Activated gamma-delta T cell treated with Interleukin-2 at 50 U/mL for 16 hours (primary cell): ENCODE measurements around the gene GIPC3.

Source experiments
- DNase-seq: peaks from one replicate; pipeline ENCODE4 v3.0.0-alpha.2; 2020

Gene GIPC3, protein sequence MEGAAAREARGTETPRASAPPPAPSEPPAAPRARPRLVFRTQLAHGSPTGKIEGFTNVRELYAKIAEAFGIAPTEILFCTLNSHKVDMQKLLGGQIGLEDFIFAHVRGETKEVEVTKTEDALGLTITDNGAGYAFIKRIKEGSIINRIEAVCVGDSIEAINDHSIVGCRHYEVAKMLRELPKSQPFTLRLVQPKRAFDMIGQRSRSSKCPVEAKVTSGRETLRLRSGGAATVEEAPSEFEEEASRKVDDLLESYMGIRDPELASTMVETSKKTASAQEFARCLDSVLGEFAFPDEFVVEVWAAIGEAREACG

DNA sequence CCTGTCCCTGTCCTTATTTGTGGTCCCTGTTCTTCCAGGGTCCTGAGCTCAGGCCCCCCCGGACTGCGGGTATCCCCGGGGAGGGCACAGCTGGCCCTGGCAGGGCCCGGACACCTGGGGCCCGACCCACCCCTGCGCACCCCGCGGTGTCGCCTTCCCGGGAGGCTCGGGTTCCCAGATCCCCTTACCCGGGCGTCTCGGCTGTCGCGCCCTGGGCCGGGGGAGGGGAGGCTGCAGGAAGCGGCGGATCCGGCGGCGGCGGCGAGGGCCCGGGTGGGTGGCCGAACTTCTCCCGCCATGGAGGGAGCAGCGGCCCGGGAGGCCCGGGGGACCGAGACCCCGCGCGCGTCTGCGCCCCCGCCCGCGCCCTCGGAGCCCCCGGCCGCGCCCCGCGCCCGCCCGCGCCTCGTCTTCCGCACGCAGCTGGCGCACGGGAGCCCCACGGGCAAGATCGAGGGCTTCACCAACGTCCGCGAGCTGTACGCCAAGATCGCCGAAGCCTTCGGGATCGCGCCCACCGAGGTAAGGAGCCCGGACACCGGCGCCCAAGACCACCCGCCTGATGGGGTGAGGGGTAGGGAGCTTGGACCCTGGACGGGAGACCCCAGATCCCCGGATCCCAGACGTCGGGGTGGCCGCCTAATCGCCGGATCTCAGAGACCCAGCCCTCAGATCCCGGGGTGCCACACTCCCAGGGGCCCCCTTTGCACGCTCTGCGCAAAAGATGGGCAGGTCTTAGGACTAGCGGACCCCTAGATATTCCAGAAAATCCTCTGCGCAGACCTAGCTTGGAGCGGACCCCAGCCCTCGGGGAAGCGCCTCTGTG lies at the start of gene GIPC3:
TSS of gene GIPC3 (plus strand) at position 178 of the 826 bp plus-strand sequence. CDS start at position 298, 120 bp downstream.
- DNase-seq, result no peak

DNA sequence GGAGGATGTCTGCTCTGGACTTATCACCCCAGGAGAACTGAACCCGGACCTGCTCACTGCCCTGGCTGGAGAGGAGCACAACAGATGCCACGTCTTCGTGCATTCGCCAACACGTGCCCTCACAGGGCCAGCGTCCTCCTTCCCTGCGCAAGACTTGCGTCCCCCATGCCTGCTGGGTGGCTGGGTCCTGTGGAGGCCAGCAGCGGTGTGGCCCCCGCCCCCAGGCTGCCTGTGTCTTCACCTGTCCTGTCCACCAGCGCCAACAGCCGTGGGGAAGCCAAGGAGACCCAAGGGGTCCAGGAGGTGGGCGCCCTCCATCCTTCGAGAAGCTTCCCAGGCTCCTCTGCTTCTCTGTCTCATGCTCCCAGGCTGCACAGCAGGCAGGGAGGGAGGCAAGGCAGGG lies 49.7 kb upstream of the GIPC3 start:
- DNase-seq, result no peak

DNA sequence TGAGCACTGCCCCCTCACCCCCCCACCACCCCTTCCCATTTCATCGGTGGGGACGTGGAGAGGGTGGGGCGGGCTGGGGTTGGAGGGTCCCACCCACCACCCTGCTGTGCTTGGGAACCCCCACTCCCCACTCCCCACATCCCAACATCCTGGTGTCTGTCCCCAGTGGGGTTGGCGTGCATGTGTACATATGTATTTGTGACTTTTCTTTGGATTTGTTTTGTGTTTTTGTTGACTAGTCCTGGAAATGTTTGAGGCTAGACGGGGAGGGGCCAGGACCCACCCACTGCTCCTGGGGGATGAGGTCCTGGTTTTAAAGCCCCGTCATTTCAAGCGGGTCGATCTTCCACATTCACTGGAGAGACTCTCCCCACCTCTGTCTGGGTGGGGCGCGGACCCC lies 49.3 kb upstream of the GIPC3 start:
- DNase-seq, result no peak

DNA sequence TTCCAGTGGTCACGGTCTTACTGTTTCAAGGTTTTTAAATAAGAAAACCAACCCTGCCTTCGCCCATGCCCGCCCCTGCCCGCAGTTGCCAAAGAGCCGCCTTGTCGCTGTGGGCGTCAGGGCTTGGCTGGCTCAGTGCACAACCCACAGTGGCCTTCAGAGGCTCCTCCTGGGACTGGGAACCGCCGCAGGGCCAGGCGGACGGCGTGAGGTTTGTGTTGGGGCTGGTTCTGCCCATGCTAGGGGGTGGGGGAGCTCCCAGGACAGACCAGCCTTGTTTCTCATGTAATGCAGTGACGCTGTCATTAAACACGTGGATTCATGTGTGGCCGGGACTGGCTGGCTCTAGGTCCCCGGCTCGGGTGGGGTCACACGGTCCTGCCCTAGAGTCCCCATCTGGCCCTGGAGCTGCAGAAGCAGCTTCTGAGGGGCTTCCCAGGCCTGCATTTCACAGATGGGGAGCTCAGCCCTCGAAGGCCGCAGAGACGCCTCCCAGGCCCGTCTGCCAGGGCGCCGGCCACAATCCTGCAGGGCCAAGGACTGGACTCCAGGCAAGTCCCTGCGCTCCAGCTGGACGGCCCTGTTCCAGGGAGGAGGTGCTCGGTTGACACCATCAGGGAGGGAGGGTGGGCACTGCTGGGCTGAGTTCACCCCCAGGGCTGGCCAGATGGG lies 48.7 kb upstream of the GIPC3 start:
- DNase-seq, result no peak

DNA sequence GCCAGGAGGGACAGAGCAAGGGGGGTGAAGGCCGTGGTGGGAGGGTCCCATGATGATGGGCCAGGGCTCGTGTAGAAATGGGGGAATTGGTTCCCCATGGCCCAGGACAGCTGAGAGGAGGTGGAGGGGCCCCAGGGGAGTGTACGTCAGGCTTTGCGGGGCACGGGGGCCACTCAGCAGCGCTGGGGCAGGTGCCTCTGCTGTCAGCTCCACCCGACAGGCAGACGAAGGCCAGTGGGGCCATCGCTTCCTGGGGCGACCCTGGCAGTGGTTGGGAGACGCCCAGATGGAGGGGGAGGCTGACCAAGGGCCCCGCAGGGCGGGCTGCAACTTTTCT lies 48.2 kb upstream of the GIPC3 start:
- DNase-seq, result no peak

DNA sequence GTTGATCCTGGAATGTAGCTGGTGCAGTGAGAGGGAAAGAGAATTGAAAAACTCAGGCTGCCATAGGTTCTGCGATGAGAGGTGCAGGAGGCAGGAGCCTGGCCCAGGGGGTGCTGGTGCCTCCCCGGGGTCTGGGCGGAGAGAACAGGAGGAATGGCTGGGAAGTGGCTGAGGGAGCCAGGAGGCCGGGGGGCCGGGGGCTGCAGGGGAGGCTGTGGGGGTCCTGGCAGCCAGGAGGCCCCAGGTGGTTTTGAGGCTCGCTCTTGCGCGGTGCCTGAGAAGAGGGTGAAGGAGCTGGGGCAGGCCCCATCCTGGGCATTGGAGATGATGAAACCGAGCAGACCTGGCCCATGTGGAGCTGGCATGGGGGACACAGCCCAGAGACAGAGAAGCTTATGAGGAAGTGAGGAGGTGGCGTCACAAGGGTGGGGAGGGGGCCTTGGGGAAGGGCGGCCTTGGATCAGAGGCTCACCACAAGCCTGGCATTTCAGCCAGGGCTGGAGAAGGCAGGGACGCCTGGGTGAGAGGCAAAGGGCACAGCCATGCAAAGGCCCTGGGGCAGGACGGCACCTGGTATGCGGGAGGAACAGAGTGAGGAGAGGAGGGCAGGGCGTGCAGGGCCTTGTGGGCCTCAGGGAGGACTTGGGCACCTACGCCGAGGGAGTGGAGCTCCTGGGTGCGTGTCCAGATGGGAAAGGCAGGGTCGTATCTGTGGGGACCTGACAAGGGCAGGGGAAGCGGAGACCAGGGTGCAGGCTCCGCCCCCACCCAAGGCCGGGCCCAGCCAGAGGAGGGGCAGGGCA lies 47.6 kb upstream of the GIPC3 start:
- DNase-seq, result no peak

DNA sequence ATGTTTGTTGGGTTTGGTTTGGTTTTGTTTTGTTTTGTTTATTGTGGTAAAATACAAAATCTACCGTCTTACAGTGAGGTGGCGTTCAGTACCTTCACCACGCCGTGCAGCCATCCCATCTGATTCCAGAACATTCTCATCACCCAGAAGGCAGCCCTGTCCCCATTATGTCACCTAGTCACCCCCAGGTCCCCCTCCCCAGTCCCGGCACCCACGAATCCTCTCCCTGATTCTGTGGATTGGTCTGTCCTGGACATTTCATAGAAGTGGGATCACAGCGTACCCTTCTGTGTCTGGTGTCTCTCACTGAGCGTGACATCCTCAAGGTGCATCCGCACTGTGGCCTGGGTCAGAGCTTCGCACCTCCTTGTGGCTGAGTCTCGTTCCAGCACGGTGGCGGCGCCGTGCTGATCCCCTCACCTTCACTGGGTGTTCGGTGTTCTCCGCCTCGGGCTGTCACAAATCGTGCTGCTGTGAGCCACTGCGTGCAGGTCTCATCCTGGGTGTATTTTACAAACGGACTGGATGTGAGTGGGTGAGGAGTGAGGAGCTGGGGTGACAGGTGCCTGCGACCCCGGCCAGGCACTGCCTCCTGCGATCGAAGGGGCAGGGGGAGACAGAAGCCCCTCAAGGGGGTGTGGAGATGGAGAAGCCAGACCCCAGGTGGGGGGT lies 46.9 kb upstream of the GIPC3 start:
- no peak for DNase-seq

DNA sequence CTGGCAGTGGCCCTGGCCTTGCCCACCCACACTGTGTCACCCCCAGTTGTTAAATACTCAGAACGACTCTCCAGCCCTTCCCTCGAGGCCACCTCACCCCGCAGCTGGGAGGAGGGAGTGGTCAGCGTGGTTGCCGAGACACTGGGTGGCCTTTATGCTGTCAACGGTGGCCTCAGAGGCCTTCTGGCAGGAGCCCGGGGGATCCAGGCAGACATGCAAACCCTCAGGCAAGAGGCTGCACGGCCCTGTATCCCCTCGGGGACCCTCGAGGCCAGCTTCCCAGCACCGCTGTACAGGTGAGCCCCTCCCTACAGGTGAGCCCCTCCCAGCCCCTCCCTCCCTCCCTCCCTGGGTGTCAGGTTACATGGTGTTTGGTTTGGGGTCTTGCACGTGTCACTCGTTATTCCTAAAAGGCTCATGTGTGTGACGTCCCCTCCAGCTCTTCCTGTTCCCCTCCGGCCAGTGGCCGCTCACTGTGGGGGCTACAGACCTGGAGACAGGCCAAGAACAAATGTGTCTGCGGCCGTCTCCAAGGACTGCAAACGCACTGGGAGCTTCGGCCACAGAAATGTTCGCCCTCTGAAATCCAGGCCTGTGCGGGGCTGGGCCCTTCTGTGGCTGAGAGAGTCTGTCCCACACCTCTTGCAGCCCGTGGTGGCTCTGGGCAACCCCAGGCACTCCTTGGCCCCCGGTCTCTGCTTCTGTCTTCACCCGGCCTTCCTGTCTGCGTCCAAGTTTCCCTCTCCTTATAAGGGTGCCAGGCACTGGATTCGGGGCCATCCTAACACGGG lies 46.1 kb upstream of the GIPC3 start, which contains the start of gene TEKTIP1:
TSS of gene TEKTIP1 (plus strand) at position 210 of the 791 bp plus-strand sequence. CDS start at position 214, 4 bp downstream.
- DNase-seq, result no peak

DNA sequence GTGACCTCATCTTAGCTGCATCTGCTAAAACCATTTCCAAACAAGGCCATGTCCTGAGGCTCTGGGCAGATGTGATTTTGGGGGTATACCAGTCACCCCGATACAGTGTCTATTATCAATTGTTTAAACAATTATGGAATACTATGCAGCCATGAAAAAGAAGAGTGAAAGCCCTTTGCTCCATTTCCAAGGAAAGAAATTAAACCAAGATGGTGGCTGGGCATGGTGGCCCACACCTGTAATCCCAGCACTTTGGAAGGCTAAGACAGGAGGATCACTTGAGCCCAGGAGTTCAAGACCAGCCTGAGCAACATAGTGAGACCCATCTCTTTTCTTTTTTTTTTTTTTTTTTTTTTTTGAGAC lies 45.5 kb upstream of the GIPC3 start:
- no peak for DNase-seq

DNA sequence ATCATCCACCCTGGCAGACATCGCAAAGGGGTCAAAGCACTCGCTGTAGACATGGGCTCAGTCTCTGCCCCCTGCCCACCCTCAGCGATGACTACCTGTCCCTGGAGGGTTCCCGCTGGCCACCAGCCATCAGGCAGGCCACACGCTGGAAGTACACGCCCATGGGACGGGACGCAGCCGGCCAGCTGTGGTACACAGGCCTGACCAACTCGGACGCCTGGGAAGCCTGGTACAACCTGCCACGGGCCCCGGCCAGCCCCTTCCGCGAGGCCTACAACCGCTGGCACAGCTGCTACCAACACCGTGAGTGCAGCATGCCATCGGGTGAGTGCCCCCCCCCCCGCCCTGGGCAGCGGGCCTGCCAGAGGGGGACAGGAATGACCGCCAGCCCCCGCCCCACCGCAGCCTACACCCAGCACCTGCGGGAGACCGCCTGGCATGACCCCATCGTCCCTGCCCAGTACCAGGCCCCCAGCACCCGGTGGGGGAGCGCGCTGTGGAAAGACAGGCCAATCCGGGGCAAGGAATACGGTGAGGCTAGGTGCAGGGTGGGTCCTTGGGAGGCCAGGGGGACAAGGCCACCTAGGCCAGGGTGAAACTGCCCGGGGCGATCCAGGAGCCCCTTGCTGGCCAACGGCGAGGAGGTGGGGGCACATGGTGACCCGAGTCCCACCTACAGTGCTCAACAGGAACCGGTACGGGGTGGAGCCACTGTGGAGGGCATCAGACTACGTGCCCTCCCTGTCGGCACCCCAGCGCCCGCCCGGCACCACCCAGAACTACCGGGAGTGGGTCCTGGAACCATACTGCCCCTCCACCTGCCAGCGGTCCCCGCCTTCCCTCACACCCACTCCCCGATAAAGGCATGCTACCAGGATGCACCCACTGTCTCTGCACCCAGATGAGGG lies 41.9 kb upstream of the GIPC3 start:
- DNase-seq, result no peak

DNA sequence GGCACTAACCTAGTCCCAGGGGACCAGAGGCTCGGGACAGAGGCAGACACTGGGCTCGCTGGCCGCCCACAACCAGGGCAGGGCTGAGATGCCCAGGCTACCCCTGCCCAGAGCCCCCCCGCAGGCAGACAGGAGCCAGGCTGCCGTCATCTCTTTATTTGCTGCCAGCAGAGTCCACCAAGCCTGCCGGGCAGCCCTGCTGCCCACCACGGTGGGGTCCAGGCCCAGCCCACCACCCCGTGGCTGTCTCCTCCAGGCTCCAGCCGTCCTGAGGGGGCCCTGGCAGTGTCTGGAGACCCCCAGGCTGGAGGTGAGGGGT lies 41.3 kb upstream of the GIPC3 start:
- no peak for DNase-seq

DNA sequence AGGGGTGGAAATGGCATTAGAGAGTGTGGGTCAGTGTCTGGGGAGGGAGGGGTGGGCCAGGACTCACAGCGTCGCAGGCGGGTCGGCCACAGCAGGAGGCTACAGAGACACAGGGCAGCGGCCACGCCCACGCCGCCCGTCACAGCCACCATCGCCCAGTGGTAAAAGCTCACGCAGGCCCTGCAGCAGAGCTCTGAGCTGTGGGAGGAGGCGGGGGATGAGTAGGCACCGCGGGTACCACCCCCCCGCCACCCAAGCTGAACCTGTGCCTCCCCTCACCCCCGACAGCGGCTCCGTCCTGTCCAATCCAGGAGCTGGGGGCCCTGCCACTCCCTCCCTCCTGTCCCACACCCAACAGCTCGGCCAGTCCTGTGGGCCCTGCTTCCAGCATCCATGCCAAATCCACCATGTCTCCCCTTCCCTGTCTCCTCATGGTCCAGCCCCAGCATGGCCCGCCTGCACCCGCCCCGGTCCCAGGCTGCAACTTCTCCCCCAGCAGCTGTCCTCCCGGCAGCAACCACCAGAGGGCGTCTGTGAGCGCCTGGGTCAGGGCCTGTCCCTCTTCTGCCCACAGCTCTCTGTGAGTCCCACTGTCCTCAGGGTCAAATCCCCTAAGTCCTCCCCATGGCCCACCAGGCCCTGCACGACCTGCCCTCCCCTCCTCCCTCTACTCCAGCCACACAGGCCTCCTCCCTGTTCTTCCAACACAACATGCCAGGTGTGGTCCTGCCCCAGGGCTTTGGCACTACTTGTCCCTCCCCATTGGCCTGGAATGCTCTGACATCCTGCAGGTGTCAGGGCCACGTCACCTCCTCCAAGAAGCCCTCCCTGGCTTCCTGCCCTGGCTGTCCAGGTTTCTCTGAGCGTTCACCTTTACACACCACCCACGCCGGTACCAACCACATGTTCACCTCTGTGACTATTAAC lies 40.3 kb upstream of the GIPC3 start:
- DNase-seq, result peak; percentile 77

DNA sequence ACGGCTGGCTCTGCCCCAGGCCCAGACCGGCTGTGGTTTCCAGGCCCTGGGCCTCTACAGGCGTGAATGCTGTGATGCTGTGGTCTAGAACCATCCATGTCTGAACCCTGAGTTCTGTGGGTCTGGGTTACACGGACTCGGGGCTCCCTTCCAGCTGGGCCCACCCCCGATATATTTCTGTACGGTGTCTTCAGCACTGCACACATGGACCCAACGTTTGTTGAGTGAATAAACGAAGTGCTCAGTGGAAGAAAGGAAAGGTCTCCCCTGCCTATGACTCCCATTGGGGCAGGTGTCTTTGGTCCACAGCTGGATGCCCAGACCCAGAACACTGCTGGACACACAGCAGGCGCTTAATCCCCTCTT lies 39.6 kb upstream of the GIPC3 start:
- no peak for DNase-seq

DNA sequence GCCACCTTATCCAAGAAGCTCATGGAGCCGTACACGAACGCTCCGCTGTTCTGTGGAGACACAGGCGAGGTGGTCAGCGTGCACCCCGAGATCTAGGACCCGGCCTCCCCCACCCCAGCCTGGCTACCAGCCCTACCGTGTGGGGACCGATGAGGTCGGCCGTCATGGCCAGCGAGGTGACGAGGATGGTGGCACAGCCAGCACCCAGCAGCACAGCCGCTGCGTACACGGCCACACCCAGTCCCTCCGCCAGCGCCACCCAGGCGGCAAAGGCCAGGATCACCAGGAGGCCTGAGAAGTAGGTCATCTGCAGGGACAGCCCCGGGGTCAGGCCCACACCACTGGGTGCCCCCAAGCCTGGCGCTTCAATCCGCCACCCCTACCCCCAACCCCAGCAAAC lies 39.2 kb upstream of the GIPC3 start:
- no peak for DNase-seq

DNA sequence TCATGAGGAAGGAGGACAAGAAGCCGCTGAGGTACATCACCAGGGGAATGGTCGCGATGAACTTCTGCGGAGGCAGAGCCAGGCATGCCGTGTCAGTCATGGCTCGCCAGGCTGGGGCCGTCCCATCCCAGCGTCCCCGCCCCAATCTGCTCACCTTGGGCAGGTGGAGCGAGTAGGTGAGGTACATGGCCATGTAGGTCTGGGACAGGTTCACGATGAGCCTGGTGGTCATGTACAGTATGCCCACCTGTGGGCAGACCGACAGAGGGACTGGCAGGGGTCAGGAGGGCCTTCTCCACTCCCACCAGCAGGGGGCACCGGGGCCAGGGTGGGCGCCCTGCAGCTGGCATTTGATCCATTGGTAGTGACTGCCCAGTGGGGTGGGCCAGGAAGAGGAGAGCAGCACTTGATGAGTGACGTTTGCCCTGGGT lies 38.0 kb upstream of the GIPC3 start:
- peak; percentile 27 for DNase-seq

DNA sequence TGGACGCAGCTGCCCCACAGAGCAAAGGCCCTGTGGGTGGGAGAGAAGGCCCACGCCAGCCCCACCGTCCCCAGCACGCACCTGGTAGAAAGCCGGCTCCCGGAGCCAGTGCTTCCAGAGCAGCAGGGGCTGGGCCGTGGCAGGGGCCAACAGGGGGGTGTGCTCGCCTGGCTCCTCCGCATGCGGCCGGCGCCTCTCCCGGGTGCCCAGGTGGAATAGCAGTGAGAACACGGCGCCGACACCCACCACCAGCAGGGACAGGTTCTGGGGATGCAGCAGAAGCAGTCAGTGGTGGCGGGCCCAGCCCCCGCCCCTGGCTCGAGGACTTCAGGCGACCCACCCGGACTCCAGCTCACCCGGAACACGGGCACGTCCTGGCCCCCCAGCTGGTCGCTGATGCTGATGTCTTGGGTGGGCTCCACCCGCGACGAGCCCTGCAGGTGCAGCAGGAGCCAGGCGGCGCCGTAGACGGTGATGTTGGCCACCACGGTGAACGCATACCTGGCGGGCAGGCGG lies 37.5 kb upstream of the GIPC3 start:
- DNase-seq, result no peak

DNA sequence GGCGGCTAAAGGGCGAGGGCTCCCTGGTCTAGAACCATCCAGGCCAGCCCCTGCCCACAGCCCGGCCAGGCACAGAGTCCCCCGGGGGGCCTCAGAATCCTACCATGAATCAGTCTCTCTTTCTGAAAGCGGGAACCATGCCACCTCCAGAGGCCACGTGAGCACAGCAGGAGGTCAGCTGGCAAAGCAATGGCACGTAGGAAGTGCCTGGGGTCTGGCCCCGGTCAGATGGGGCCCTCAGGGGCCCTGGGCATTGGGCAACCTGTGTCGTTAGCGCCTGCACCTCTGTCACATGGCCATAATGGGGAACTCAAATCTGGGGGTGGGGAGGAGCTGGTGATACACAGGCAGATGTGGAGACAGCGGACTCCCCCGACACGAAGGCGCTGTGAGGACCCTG lies 36.7 kb upstream of the GIPC3 start:
- DNase-seq, result no peak

DNA sequence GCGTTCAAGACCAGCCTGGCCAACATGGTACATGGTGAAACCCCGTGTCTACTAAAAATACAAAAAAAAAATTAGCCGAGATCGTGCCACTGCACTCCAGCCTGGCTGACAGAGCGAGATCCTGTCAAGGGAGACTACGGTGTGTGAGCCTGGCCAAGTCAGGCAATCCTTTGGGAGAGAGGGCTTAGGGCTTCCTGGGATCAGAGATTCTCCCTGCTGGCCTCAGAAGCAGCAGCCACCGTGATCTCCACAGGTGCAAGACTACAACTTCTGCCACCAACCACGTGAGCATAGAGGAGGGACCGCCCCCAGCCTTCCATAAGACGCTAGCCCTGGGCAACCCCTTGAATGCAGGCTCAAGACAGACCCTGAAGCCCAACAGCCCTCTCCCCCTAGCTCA lies 35.5 kb upstream of the GIPC3 start:
- DNase-seq, result no peak
